ENCODE data around the gene C1orf122.
"Not testable (repeated sequence)": the region's sequence is repeated elsewhere in the genome, so short reads cannot be mapped to it uniquely, and the experiment has no call there.

The C1orf122 gene

GRCh38 chr1:37807555-37808368 is at the start of gene C1orf122, which contains the start of gene YRDC:
Gene C1orf122, plus strand, starts transcription at chr1:37807790. Its CDS starts 615 bp downstream, at chr1:37808405.
Gene YRDC, minus strand, starts transcription at chr1:37808208. Its CDS starts 28 bp downstream, at chr1:37808180.
- peak; percentile 84 to 93 (median 88) for DNase-seq (ENCODE audit: low read depth in 4 of 4, low spot score in 1 of 4)

- no peak for DNase-seq (ENCODE audit: low read depth in 4 of 4, low spot score in 1 of 4)
Measured at GRCh38 chr1:37759451-37759850, 48.1 kb upstream of the C1orf122 start.

GRCh38 chr1:37761416-37762095 is 46.0 kb upstream of the C1orf122 start:
- no peak for DNase-seq (ENCODE audit: low read depth in 4 of 4, low spot score in 1 of 4)

- DNase-seq (ENCODE audit: low read depth in 4 of 4, low spot score in 1 of 4): no peak
Measured at GRCh38 chr1:37762516-37762915, 45.1 kb upstream of the C1orf122 start.

- DNase-seq (ENCODE audit: low read depth in 4 of 4, low spot score in 1 of 4): no peak
Measured at GRCh38 chr1:37763791-37764413, 43.7 kb upstream of the C1orf122 start.

- peak in 2 of 4 experiments; percentile 25 to 31 for DNase-seq (ENCODE audit: low read depth in 4 of 4, low spot score in 1 of 4)
Measured at GRCh38 chr1:37764414-37764825, 43.2 kb upstream of the C1orf122 start.

GRCh38 chr1:37764888-37765441 is 42.6 kb upstream of the C1orf122 start, which contains the start of gene EPHA10:
Gene EPHA10, minus strand, starts transcription at chr1:37765120. Its CDS starts 54 bp downstream, at chr1:37765066.
- no peak for DNase-seq (ENCODE audit: low read depth in 4 of 4, low spot score in 1 of 4)

- no peak for DNase-seq (ENCODE audit: low read depth in 4 of 4, low spot score in 1 of 4)
Measured at GRCh38 chr1:37765916-37766664, 41.5 kb upstream of the C1orf122 start.

GRCh38 chr1:37767488-37767887 is 40.1 kb upstream of the C1orf122 start:
- no peak for DNase-seq (ENCODE audit: low read depth in 4 of 4, low spot score in 1 of 4)

- not testable (repeated sequence) for DNase-seq (ENCODE audit: low read depth in 4 of 4, low spot score in 1 of 4)
Measured at GRCh38 chr1:37771440-37771839, 36.1 kb upstream of the C1orf122 start.

GRCh38 chr1:37776946-37777516 is 30.6 kb upstream of the C1orf122 start:
- DNase-seq (ENCODE audit: low read depth in 4 of 4, low spot score in 1 of 4): no peak

GRCh38 chr1:37778654-37779053 is 28.9 kb upstream of the C1orf122 start:
- DNase-seq (ENCODE audit: low read depth in 4 of 4, low spot score in 1 of 4): no peak

- DNase-seq (ENCODE audit: low read depth in 4 of 4, low spot score in 1 of 4): no peak
Measured at GRCh38 chr1:37782491-37782890, 25.1 kb upstream of the C1orf122 start.

- DNase-seq (ENCODE audit: low read depth in 4 of 4, low spot score in 1 of 4): no peak
Measured at GRCh38 chr1:37792943-37793686, 14.5 kb upstream of the C1orf122 start.

GRCh38 chr1:37793773-37794371 is 13.7 kb upstream of the C1orf122 start, which contains the start of gene MANEAL:
Gene MANEAL, plus strand, starts transcription at chr1:37793847. Its CDS starts 336 bp downstream, at chr1:37794183.
- DNase-seq (ENCODE audit: low read depth in 4 of 4, low spot score in 1 of 4): peak in 1 of 4 experiments; percentile 21

GRCh38 chr1:37794372-37795339 is 12.9 kb upstream of the C1orf122 start:
- no peak for DNase-seq (ENCODE audit: low read depth in 4 of 4, low spot score in 1 of 4)

GRCh38 chr1:37795340-37796125 is 12.1 kb upstream of the C1orf122 start:
- peak in 2 of 4 experiments; percentile 23 to 29 for DNase-seq (ENCODE audit: low read depth in 4 of 4, low spot score in 1 of 4)

All from stimulated activated CD4-positive, alpha-beta T cell treated with anti-CD3 and anti-CD28 coated beads, Interleukin-1b, Interleukin-23, amount 100 ng/mL, for 24 hours (primary cell).